Measurements from ENCODE around the gene PADI6.

The PADI6 gene

GRCh38 chr1:17441993-17442357, 70.0 kb downstream of the PADI6 start:
- H4K20me1 ChIP-seq (ENCODE audit: insufficient read depth), result 0 out of 2 replicates have a peak, but pooled peaks cover 3% of the 10 kb centered on the region
- H3K36me3 ChIP-seq (ENCODE audit: insufficient read depth), result no peaks in the 10 kb centered on the region
- H3K27me3 ChIP-seq (ENCODE audit: insufficient read depth, low read depth), result peaks cover 17% of the 10 kb centered on the region; the same call in 1 of the 2 replicates
- no peak overlapping the region for H3K4me3 ChIP-seq (IDR thresholded peaks at IDR 0.05; ENCODE audit: insufficient read depth, low read depth, low read length)
- no peak for TF ChIP-seq CTCF (conservative IDR thresholded peaks at IDR 0.05; ENCODE audit: low read depth, low read length)
- peak overlapping the region; percentile 67 for H3K4me2 ChIP-seq
- peak overlapping the region; percentile 44; the same call in 1 of the 2 replicates for H3K27ac ChIP-seq
- H2AFZ ChIP-seq (ENCODE audit: low read depth), result peak overlapping the region; percentile 54; the same call in 1 of the 2 replicates
- H3K79me2 ChIP-seq (ENCODE audit: insufficient read depth, low read depth), result peaks cover 16% of the 10 kb centered on the region
- no peak overlapping the region for H3K9ac ChIP-seq
- H3K4me1 ChIP-seq (ENCODE audit: low read depth, poor library complexity, severe bottlenecking), result peaks cover 31% of the 10 kb centered on the region

- Histone ChIP-seq H3K4me3 (IDR thresholded peaks at IDR 0.05; ENCODE audit: insufficient read depth, low read depth, low read length) (no peak overlapping the region), H3K79me2 (ENCODE audit: insufficient read depth, low read depth) (peaks cover 11% of the 10 kb centered on the region), H3K4me1 (ENCODE audit: low read depth, poor library complexity, severe bottlenecking) (peaks cover 29% of the 10 kb centered on the region), H3K4me2 (no peak overlapping the region), H2AFZ (ENCODE audit: low read depth) (no peak overlapping the region), H4K20me1 (ENCODE audit: insufficient read depth) (no peaks in the 10 kb centered on the region), H3K27me3 (ENCODE audit: insufficient read depth, low read depth) (peaks cover 17% of the 10 kb centered on the region; the same call in 1 of the 2 replicates), H3K36me3 (ENCODE audit: insufficient read depth) (no peaks in the 10 kb centered on the region), H3K9ac (no peak overlapping the region), H3K27ac (no peak overlapping the region)
- no peak for TF ChIP-seq CTCF (conservative IDR thresholded peaks at IDR 0.05; ENCODE audit: low read depth, low read length)
Measured at GRCh38 chr1:17442841-17443240, 70.8 kb downstream of the PADI6 start.

DNA sequence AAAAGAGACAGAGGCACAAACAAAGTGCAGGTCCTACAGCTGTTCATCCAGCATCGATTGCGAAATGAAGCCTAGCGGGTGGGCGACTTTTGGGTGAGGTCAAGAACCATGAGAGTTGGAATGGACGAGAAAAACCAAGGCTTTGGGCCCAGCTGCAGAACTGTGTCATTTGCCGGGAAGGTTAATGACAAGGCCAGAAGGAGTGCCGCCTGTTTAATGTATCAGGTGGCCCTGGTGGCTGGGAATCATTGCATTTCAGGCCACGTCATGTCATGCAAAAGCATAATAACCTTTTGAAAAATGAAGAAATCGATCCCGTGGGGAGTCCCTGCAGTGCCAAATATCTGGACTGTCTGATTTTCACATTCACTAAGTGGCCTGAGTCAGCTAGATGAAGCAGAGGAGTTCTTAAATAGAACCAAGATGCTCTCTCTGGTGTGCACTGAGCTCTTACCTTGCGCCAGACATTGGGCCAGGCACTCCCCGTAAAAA, 75.6 kb downstream of the PADI6 start:
- Histone ChIP-seq H3K9ac (no peak overlapping the region), H3K4me3 (IDR thresholded peaks at IDR 0.05; ENCODE audit: insufficient read depth, low read depth, low read length) (no peak overlapping the region), H3K27me3 (ENCODE audit: insufficient read depth, low read depth) (peaks cover 4% of the 10 kb centered on the region; the same call in 1 of the 2 replicates), H4K20me1 (ENCODE audit: insufficient read depth) (no peaks in the 10 kb centered on the region), H3K4me1 (ENCODE audit: low read depth, poor library complexity, severe bottlenecking) (peaks cover 2% of the 10 kb centered on the region), H3K27ac (no peak overlapping the region), H2AFZ (ENCODE audit: low read depth) (no peak overlapping the region), H3K4me2 (no peak overlapping the region), H3K36me3 (ENCODE audit: insufficient read depth) (no peaks in the 10 kb centered on the region), H3K79me2 (ENCODE audit: insufficient read depth, low read depth) (no peaks in the 10 kb centered on the region)
- TF ChIP-seq CTCF (conservative IDR thresholded peaks at IDR 0.05; ENCODE audit: low read depth, low read length), result no peak

All from KMS-11 (cell line).